HG03196 (cell line): ENCODE data around the gene RNF222.
"Not testable (repeated sequence)": the region's sequence is repeated elsewhere in the genome, so short reads cannot be mapped to it uniquely, and the experiment has no call there.

ENCODE experiments used
- ATAC-seq: cut with Tn5 transposase; IDR thresholded peaks from one replicate; pipeline ENCODE4 v1.9.1; 2021; ENCODE audit not compliant: unreplicated experiment

RNF222 gene

DNA sequence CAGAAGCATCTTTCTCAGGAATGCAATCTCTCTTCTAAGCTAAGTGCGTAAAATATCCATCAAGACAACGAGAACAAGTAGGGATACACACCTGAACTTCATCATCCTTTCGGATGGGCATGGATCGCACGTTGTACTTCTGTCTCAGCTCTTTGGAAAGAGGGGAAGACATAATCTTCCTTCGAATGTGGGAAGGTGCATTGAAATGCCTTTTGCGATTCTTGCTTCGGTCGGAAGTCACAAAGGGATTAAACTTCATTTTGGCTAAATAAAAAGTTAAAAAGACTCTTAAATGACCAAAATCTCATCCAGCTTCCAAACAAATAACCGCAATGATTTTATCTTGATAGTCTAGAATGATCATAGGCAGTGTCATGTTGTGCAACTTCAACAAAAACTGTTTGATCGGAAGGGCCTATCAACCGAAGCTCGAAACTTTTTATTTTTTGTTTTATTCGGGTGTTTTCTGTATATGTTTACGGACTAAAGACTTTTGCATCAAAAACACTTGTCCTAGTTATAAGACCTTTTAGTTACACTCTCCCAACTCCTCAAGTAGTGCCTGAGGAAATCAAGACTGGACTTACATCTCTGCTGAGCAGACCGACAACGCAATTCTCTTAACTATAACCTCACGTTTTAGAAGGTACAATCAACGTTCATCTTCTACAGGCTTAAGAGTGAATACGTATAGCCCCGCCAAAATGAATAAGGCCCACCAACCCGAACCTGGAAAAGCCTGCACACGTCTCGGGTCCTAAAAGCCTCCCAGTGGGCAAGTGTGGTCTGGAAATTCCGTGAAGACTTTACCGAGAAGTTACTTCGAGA lies 15.4 kb downstream of the RNF222 start:
- ATAC-seq: no peak

DNA sequence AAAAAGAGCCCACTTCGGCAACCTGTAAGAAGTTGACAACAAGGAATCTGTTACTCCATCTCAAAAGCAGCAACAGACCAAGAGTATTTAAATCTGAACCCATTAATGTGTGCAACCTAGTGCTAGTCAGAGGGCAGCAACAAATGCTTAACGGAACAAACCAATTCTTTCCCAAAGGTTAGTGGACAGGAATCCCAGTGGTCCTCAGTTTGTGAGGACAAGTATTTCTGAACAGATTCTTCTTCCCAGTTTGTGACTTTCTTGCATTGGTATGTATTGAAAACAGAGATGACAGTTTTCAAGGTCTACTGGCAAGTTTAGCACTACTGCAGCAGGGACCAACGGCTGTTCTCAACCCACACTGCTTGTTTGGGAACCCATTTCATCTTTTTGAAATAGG lies 17.6 kb downstream of the RNF222 start:
- no peak for ATAC-seq

DNA sequence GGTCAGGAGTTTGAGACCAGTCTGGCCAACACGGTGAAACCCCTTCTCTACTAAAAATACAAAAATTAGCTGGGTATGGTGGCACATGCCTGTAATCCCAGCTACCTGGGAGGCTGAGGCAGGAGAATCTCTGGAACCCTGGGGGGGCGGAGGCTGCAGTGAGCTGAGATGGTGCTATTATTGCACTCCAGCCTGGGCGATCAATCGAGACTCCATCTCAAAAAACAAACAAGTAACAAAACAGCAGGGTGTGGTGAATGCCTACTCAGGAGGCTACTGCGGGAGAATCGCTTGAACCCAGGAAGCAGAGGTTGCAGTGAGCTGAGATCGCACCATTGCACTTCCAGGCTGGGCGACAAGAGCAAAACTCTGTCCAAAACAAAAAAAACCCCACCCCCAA lies 19.5 kb downstream of the RNF222 start:
- not testable (repeated sequence) for ATAC-seq

DNA sequence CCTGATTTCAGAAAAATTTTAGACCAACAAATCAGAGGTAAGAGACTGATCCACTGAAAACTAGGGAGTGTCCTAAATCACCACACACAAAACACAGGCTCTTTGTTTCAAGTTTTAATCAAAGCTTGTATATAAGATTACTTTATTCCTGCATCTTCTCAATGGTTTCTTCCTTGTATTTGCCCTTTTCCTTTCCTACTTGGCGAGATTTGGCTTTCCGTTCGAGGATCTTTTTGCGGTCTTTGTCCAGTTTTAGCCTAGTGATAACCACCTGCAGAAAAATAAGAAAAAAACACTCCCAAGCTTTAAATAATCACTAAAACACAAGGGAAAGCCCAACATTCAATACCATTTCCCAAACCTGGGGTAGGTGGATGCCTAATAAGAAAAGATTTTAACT lies 20.2 kb downstream of the RNF222 start:
- no peak for ATAC-seq

DNA sequence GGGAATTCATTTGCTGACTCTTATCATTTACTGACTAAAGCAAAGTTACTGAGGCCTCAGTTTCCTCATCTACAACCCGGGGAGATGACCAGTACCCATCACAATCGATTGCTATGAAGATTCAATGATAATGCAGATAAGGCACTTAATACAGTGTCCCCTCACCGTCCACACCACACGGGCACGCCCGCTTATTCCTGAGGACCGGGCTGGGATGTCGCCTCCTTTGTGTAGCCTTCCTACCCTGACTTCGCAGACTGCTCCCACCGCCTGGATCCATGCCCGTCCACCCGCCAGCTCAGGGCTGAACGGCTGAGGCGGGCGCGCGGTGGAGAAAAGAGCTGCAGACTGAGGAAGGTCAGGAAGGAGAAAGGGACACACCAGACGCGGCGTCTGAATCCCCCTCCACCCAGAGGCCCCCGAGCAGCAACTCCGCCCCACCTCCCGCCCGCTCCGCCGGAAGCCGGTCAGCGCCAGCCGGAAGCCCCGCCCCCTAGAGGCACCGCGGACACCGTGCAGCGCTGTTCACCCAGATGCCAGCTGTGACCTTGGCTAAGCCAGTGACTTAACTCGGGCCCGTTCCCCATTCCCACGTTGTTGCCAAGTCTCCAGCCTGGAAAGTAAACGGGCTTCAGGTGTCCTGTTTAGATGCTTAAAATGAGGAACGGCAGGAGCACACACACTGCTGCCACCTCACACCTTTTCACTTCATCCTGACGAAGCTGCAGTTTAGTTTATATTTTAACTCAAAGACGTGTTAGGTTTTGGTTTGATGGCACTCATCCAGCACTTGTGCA lies 21.2 kb downstream of the RNF222 start, which contains the start of gene KRABD2:
Gene KRABD2, minus strand, starts transcription at position 434 of the 797 bp plus-strand sequence.
- ATAC-seq: peak; percentile 91

DNA sequence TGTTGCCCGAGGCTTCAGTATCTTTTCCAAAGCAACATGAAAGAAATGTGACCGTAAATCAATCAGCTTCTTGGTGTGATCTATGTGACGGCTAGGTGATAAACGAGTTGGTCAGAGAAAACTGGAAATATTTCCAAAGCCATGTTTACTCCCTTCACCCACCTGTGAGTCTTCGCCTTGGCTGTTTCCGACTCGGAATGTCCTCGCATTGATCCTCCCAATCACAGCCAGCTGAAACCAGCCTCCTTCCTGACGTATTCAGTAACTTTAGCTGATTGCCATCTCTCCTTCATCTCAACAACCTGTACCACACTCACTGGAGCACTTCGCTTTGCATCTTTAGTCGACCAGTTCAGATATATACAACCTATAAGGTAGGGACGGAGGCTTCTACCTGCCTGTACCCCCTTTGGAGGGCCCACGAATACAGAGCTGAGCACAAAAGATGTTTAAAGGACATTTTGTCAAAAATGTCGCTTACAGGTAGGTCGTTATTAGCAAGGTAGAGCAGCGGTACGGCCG lies 21.8 kb downstream of the RNF222 start:
- no peak for ATAC-seq

DNA sequence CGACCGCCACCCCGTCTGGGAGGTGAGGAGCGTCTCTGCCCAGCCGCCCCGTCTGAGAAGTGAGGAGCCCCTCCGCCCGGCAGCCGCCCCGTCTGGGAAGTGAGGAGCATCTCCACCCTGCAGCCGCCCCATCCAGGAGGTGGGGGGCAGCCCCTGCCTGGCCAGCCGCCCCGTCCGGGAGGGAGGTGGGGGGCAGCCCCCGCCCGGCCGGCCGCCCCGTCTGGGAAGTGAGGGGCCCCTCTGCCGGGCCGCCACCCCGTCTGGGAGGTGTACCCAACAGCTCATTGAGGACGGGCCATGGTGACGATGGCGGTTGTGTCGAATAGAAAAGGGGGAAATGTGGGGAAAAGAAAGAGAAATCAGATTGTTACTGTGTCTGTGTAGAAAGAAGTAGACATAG lies 23.8 kb downstream of the RNF222 start:
- not testable (repeated sequence) for ATAC-seq

DNA sequence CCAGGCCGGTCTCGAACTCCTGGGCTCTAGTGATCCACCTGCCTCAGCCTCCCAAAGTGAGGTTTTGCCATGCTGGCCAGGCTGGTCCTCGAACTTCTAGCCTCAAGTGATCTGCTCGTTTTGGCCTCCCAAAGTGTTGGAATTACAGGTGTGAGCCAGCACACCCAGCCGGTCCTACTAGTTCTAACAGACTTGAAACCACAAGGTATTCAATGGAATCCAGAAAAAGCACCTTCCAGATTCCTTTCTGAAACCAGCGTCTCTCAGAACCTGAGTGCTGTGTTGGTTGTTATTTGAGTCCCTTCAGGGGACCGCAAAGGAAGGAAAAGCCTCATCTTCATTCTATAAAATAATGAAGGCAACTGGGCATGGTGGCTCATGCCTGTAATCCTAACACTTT lies 25.2 kb downstream of the RNF222 start:
- no peak for ATAC-seq

DNA sequence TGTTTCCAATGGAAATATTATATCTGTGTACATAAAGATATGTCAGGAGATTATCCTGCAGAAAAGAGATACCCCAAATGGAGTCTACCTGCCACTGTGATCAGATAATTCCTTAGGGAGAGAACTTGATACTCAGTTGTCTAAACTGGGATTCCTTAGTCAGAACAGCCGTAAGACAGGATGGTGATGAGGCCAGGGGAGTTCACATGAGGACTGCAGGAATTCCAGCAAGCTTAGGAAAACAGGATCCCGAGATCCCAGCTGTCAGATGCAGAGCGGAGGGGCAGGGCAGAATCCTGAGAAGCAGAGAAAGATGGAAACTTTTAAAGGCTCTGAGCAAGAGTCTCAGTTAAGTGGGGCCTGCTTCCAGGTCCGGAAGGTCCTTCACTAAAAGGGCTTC lies 25.8 kb downstream of the RNF222 start:
- ATAC-seq: no peak

DNA sequence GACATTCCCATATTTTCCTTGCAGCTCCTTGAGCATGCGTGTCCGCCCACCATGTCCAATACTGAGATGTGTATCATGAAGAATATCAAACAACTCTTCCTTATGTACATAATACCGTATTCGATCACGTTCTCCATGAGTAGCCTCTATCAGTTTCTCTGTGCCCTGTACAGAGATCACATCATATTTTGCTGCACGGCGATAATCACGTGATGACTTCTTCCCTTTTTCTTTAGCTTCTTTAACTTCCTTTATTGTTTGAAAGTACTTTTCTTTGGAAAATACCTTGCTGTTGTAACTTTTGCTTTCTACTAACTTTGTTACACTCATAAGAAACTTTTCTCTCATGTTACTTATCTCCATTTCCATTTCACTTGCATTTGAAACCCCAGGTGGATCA lies 27.7 kb downstream of the RNF222 start:
- ATAC-seq: no peak

DNA sequence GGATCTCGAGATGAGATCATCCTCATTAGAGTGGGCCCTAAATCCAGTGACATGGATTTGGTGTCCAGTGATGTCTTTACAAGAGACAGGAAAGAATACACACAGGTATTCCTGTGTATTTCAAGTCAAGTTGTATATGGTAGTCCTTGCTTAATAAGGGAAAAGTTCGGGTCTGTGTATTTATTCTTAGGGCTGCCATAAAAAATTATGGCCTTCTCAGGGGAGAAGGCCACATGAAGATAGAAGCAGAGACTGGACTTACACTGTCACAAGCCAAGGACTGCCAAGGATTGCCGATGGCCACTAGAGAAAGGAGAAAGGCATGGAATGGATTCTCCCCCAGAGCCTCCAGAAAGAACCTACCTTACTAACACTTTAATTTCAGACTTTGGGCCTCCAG lies 29.4 kb downstream of the RNF222 start:
- ATAC-seq: no peak

DNA sequence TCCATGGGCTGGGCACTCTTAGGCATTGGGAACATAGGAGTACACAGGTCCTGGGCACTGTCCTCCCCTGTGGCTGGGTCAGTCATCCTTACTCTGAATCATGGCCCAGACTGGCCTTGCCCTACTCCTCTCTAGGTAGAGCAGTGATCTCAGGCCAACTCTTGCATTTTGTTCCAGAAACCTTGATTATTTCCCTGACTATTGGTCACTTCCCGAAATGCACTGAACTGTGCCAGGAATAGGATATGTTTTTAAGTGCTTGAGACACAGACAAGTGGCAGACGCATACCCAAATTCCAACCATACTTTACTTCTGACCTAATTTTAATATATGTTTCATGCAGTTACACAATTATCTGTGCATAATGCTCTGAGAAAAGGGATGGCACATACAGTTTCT lies 31.4 kb downstream of the RNF222 start:
- ATAC-seq: no peak

DNA sequence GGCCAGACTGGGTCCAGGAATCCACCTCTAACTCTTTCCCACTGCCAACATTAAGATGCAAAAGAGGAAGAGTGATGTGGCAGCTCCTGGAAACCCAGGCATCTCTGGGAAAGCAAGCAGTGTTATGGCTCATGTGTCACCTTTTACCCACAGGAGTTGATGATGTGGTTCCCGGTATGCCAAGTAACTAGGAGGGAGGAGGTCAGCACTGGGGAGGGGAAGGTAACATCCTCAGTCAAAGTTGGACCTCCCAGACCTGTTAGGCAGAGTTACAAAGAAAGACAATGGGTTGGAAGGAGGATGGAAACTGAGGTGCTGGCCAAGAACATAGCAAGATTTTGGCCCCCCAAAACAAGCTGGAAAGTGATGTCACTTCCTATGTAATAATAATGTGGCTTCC lies 32.5 kb downstream of the RNF222 start:
- no peak for ATAC-seq

DNA sequence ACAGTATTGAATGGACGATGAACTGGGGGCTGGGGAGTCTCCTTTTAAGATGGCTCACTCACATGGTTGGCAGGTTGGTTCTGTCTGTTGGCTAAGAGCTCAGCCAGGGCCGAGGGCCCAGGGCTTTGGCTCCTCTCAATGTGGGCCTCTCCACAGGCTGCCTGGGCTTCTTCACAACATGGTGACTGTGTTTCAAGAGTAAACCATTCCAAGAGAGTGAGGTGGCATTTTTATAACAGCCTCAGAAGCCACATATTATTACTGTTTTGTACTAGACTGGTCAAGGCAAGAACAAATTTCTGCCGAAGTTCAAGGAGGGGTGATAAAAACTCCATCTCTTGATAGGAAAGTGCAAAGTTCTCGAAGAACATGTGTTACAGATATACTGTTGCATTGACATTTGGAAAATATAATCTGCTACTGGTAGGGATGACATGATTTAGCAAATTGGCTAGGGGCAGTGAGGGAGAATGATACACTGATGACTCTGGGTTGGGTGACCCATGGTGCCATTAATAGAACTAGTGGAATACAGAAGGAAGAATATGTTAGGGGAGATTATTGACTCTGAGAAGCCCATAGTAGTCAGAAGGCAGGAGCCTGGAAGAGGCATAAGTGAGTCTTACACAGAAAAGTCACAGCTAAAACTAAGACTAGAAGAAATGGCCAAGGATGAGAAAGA lies 34.8 kb downstream of the RNF222 start:
- ATAC-seq: no peak

DNA sequence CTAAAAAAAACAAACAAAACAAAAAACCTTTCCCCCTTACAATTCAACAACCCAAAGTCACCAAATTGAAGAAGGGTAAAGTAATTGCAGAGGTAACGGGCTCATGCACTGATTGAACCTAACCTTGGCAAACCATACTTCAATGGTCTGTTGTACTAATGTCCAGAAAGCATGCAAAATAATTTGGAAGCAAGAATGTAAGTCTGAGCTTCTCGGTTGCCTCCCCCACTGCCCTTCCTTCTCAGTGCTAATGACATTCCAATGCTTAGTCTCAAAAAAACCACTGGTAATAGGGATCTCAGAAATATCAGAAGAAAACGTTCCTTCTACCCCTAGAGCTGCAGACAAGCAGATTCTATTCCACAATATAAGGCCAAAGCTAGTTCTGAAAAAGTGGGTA lies 36.9 kb downstream of the RNF222 start:
- ATAC-seq: no peak

DNA sequence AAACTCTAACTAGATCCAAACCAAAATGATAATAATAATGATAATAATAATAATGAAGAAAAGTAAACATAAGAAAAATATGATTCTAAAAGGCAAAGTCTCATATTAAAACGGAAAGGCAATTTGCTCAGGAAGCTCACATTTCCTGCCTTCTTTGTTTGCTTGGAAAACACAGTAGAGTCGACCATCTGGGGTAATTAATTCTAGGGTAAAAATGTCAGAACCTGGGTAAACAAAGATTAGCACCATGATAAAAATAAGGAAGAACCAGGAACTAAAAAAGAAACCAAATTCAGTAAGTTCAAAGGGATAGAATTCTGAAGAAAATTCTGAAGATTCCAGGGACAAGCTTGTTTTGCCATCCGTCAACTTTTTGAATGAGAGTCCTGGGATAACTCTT lies 37.4 kb downstream of the RNF222 start:
- no peak for ATAC-seq

DNA sequence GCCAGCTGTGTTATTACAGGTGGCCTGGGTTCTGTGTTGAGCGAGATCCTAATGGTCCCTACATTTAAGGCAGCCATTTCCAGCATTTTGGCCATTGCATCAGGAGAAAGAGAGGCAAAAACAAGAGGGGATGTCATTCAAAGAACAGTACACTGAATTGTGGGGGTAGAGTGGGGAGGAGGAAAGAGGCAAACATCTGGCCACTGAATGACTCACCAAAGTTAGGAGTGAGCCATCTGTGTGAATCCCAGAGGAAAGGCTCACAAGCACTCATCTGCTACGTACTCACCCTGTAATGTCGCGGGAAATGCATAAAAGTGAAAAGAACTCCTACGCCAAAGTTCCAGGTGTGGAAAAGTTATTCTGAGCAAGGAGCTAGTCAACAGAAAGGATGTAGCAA lies 37.9 kb downstream of the RNF222 start:
- no peak for ATAC-seq

DNA sequence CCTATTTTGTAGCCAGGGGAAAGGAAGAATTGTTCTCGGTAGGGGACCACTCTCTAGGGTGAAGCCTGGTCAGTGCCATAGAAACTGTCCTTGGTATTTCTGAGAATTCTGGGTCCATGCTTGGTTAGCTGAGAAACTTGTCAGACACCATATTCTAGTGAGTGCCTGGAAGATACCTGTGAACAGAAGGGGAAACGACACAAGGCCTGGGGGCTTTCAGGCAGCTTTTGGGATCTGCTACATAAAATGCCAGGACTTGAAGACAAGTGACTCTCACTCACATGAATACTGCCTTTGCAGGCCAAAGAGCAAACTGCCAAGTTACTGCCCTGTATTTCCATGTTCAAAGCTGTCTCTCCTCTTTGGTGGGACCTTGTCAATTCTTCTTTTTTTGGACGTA lies 39.7 kb downstream of the RNF222 start:
- no peak for ATAC-seq

DNA sequence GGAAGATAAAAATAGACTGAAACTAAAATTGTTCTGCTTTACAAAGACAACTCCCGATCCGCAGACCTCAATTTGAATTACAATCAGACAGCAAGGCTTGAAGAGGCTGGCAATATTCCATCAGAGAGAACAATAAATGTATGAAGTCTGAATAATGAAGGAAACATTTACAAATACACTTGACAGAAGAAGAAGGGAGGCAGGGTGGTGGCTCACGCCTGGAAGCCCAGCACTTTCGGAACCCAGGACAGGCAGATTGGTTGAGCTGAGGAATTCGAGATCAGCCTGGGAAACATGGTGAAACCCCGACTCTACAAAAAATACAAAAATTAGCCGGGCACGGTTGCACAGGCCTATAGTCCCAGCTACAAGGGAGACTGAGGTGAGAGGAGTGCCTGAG lies 43.4 kb downstream of the RNF222 start:
- no peak for ATAC-seq

DNA sequence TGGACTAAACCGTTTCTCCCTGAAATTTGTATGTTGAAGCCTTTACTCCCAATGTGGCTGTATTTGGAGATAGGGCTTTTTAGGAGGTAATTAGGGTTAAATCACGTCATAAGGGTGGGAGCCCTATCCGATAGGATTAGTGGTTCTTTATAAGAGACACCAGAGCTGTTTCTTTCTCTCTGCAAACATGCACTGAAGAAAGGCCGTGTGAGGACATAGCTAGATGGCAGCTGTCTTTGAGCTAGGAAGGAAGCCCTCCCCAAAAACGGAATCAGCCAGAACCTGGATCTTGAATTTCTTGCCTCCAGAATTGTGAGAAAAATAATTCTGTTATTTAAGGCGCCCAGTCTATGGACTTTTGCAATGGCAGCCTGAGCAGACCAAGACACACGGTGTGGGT lies 43.9 kb downstream of the RNF222 start:
- ATAC-seq: no peak

DNA sequence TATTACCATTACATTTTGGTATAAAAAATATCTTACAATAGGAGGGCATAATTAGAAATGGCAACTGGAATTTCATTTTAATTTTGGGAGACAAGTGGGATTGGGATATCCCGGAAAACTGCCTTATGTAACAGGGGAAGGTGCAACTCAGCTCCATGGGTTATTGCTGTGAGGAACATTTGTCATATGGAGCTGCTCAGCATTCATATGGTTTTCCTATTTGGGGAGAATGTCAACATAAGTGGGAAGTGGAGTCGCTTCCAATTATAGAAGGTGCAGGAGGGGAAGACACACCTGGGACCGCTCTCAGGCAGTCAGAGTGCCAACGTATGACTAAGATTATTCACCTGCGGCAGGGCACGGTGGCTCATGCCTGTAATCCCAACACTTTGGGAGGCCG lies 47.3 kb downstream of the RNF222 start:
- ATAC-seq: no peak

DNA sequence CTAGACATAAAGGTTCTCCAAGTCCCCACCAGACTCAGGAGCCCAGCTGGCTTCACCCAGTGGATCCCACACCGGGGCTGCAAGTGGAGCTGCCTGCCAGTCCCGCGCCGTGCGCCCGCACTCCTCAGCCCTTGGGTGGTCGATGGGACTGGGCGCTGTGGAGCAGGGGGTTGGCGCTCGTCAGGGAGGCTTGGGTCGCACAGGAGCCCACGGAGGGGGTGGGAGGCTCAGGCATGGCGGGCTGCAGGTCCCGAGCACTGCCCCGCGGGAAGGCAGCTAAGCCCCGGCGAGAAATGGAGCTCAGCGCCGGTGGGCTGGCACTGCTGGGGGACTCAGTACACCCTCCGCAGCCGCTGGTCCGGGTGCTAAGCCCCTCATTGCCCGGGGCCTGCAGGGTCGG lies 50.6 kb downstream of the RNF222 start:
- ATAC-seq: not testable (repeated sequence)
